ENCODE data around the gene ATP5MG.

DNA sequence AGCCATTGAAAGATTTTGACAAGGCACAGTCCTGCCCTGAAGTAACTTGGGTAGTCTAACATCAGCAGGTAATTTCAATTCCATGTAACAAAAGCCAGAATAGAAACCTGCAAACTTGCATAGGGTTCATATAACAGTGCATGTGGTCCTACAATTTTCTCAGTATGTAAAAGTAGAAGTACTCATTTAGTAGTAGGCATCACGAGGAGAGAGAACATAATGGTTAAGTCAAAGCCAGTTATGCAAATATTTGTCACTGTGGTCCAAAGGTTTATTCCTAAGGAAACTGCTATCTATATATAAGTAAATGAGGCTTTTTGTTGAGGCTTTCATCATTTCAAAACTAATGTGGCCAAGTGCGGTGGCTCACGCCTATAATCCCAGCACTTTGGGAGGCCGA is 10.1 kb downstream of the ATP5MG start:
- TF ChIP-seq EZH2 (IDR thresholded peaks at IDR 0.05; ENCODE audit: insufficient read depth, poor library complexity, severe bottlenecking) (no peak), EZH2phosphoT487 (IDR thresholded peaks at IDR 0.05; ENCODE audit: insufficient read depth, low read depth) (no peak)

Data from GM23248 (cell line).